HG02623 (cell line): ENCODE data around the gene PTGDR2.
"Not testable (repeated sequence)": the region's sequence is repeated elsewhere in the genome, so short reads cannot be mapped to it uniquely, and the experiment has no call there.

Source experiments
- ATAC-seq: cut with Tn5 transposase; IDR thresholded peaks from one replicate; pipeline ENCODE4 v1.9.1; 2021; ENCODE audit warnings: moderate library complexity; ENCODE audit not compliant: unreplicated experiment

PTGDR2 gene

GRCh38 chr11:60844045-60844869 lies 11.5 kb downstream of the PTGDR2 start:
- no peak for ATAC-seq

GRCh38 chr11:60842668-60843600 lies 12.8 kb downstream of the PTGDR2 start:
- no peak for ATAC-seq

- peak; percentile 79 for ATAC-seq
These were observed 13.7 kb downstream of the PTGDR2 start, which contains the start of gene CCDC86 for GRCh38 chr11:60841797-60842667. Gene CCDC86 (plus strand): TSS chr11:60842113. CDS start chr11:60842125, 12 bp downstream.

- ATAC-seq: no peak
These were observed 15.0 kb downstream of the PTGDR2 start for GRCh38 chr11:60840470-60841430.

GRCh38 chr11:60838132-60838531 lies 17.6 kb downstream of the PTGDR2 start:
- no peak for ATAC-seq

GRCh38 chr11:60836866-60837515 lies 18.8 kb downstream of the PTGDR2 start:
- no peak for ATAC-seq

- ATAC-seq: no peak
These were observed 20.3 kb downstream of the PTGDR2 start for GRCh38 chr11:60835534-60835846.

- ATAC-seq: no peak
These were observed 20.8 kb downstream of the PTGDR2 start for GRCh38 chr11:60834742-60835533.

- no peak for ATAC-seq
These were observed 24.2 kb downstream of the PTGDR2 start for GRCh38 chr11:60831501-60832079.

- ATAC-seq: peak; percentile 63
These were observed 24.6 kb downstream of the PTGDR2 start for GRCh38 chr11:60831143-60831500.

GRCh38 chr11:60830478-60831142 lies 25.1 kb downstream of the PTGDR2 start:
- no peak for ATAC-seq

GRCh38 chr11:60825790-60826189 lies 30.0 kb downstream of the PTGDR2 start:
- no peak for ATAC-seq

- ATAC-seq: no peak
These were observed 30.6 kb downstream of the PTGDR2 start for GRCh38 chr11:60825118-60825517.

- ATAC-seq: not testable (repeated sequence)
These were observed 31.9 kb downstream of the PTGDR2 start for GRCh38 chr11:60823745-60824306.

GRCh38 chr11:60821827-60822599 lies 33.7 kb downstream of the PTGDR2 start:
- ATAC-seq: no peak

GRCh38 chr11:60818057-60818456 lies 37.7 kb downstream of the PTGDR2 start:
- no peak for ATAC-seq
